ENCODE results near the gene C11orf97.

C11orf97 gene

GRCh38 chr11:94543695-94544645 is 31.7 kb downstream of the C11orf97 start, which contains the start of gene FUT4:
Gene FUT4 (plus strand): TSS chr11:94543921. CDS start chr11:94544134, 213 bp downstream.
- Histone ChIP-seq H3K4me1 (ENCODE audit: control insufficient read depth, insufficient read depth, low read length) (no peaks in the 10 kb centered on the region), H3K27ac (ENCODE audit: extremely low read depth, low read depth, low read length) (peak within 1 kb of the TSS; percentile 91), H3K36me3 (ENCODE audit: control insufficient read depth in 2 of 2, insufficient read depth in 1 of 2, low read length in 2 of 2) (no peaks in the 10 kb centered on the region), H3K9me3 (ENCODE audit: control insufficient read depth, insufficient read depth, low read depth, low read length) (no peaks in the 10 kb centered on the region), H3K4me3 (ENCODE audit: low read depth, low read length) (peak within 1 kb of the TSS; percentile 54)
- POLR2A ChIA-PET, result interaction anchor here (0.6 to 1.5 kb wide), 8 partner anchors 11 to 608 kb away, joined by 3 to 6 read pairs (median 4); partner anchors contain the start of genes ANKRD49 and MRE11
- CTCF ChIA-PET, result interaction anchor here (1.4 kb wide), 1 partner anchor 11 kb away, joined by 3 read pairs; no protein-coding TSS in a partner anchor
- TF ChIP-seq ZNF596 (tag by site-specific recombination; IDR thresholded peaks at IDR 0.05) (0 out of 2 replicates have a peak, but pooled peaks have one; percentile 7), SCRT1 (tag by site-specific recombination; IDR thresholded peaks at IDR 0.05; ENCODE audit: borderline replicate concordance) (no peak), ZNF629 (tag by site-specific recombination; IDR thresholded peaks at IDR 0.05) (peak; percentile 58; the same call in 1 of the 2 replicates), ZBTB1 (tag by site-specific recombination; IDR thresholded peaks at IDR 0.05) (no peak), ZNF501 (tag by site-specific recombination; IDR thresholded peaks at IDR 0.05) (peak; percentile 94), ZNF561 (tag by site-specific recombination; IDR thresholded peaks at IDR 0.05; ENCODE audit: borderline replicate concordance) (no peak; the same call in 1 of the 2 replicates), ZNF341 (tag by site-specific recombination; IDR thresholded peaks at IDR 0.05; ENCODE audit: low read depth) (peak; percentile 71), ZNF362 (tag by site-specific recombination; IDR thresholded peaks at IDR 0.05) (no peak), ZNF610 (tag by site-specific recombination; IDR thresholded peaks at IDR 0.05; ENCODE audit: borderline replicate concordance) (0 out of 2 replicates have a peak, but pooled peaks have one; percentile 40), ZNF555 (tag by site-specific recombination; conservative IDR thresholded peaks at IDR 0.05) (no peak), ZNF146 (tag by site-specific recombination; IDR thresholded peaks at IDR 0.05) (0 out of 2 replicates have a peak, but pooled peaks have one; percentile 2), KLF7 (tag by site-specific recombination; IDR thresholded peaks at IDR 0.05; ENCODE audit: borderline replicate concordance) (peak; percentile 89), ZNF580 (tag by site-specific recombination; IDR thresholded peaks at IDR 0.05) (peak; percentile 59; the same call in 1 of the 2 replicates), ZBTB8A (tag by site-specific recombination; IDR thresholded peaks at IDR 0.05) (peak; percentile 99), SCRT2 (tag by site-specific recombination; IDR thresholded peaks at IDR 0.05) (no peak), KLF10 (tag by site-specific recombination; IDR thresholded peaks at IDR 0.05) (no peak), ZNF350 (tag by site-specific recombination; IDR thresholded peaks at IDR 0.05) (no peak), ZNF211 (tag by site-specific recombination; IDR thresholded peaks at IDR 0.05; ENCODE audit: low read depth) (no peak), PRDM1 (tag by site-specific recombination; IDR thresholded peaks at IDR 0.05) (no peak), ZBTB11 (tag by site-specific recombination; conservative IDR thresholded peaks at IDR 0.05; ENCODE audit: low read depth) (peak; percentile 92), SP7 (tag by site-specific recombination; IDR thresholded peaks at IDR 0.05) (peak; percentile 81), ZNF692 (tag by site-specific recombination; IDR thresholded peaks at IDR 0.05) (peak; percentile 80; the same call in 1 of the 2 replicates), ZXDB (tag by site-specific recombination; IDR thresholded peaks at IDR 0.05) (peak; percentile 85), INSM2 (tag by site-specific recombination; IDR thresholded peaks at IDR 0.05) (no peak), ZNF114 (tag by site-specific recombination; IDR thresholded peaks at IDR 0.05) (no peak), ZNF701 (tag by site-specific recombination; IDR thresholded peaks at IDR 0.05) (no peak), EGR2 (tag by site-specific recombination; IDR thresholded peaks at IDR 0.05; ENCODE audit: low read depth) (no peak; the same call in 1 of the 2 replicates), KLF17 (tag by site-specific recombination; IDR thresholded peaks at IDR 0.05) (peak; percentile 80)
